Measurements from ENCODE around the gene CIB4.
"Not testable (repeated sequence)": the region's sequence is repeated elsewhere in the genome, so short reads cannot be mapped to it uniquely, and the experiment has no call there.

CIB4 gene

DNA sequence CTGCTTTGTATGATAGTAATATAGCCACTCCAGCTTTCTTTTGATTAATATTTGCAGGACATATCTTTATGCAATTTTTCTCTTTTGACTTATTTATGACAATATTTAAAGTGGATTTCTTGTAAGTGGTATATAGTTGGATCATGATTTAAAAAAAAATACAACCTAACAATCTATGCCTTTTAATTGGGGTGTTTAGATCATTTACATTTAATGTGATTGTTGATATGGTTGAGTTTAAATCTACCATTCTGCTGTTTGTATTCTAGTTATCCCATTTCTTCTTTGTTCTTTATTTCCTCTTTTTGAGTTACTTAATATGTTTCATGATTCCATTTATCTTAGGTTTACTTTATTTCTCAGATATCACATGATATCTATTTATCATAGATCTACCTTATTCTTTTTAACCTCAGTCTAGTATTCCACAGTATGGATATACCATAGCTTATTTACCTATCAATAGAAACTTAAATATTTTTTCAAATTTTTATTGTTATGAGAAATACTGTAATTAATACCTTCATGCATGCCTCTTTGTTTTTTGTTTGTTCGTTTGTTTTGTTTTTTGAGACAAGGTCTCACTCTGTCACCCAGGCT is 19.3 kb upstream of the CIB4 start:
- TF ChIP-seq, protein P1, sequence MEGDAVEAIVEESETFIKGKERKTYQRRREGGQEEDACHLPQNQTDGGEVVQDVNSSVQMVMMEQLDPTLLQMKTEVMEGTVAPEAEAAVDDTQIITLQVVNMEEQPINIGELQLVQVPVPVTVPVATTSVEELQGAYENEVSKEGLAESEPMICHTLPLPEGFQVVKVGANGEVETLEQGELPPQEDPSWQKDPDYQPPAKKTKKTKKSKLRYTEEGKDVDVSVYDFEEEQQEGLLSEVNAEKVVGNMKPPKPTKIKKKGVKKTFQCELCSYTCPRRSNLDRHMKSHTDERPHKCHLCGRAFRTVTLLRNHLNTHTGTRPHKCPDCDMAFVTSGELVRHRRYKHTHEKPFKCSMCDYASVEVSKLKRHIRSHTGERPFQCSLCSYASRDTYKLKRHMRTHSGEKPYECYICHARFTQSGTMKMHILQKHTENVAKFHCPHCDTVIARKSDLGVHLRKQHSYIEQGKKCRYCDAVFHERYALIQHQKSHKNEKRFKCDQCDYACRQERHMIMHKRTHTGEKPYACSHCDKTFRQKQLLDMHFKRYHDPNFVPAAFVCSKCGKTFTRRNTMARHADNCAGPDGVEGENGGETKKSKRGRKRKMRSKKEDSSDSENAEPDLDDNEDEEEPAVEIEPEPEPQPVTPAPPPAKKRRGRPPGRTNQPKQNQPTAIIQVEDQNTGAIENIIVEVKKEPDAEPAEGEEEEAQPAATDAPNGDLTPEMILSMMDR (IDR thresholded peaks at IDR 0.05; ENCODE audit: unreplicated experiment in 3 of 3) = no peak
- peaks cover 4% of the 10 kb centered on the region for H3K27me3 Mint-ChIP-seq (ENCODE audit: low read depth)
- no peak overlapping the region for H3K4me3 Mint-ChIP-seq
- H3K9me3 Mint-ChIP-seq = peaks cover 22% of the 10 kb centered on the region
- H3K4me1 Mint-ChIP-seq = no peaks in the 10 kb centered on the region
- no peaks in the 10 kb centered on the region for H3K36me3 Mint-ChIP-seq (ENCODE audit: low read depth)
- H3K27ac Mint-ChIP-seq = no peak overlapping the region

DNA sequence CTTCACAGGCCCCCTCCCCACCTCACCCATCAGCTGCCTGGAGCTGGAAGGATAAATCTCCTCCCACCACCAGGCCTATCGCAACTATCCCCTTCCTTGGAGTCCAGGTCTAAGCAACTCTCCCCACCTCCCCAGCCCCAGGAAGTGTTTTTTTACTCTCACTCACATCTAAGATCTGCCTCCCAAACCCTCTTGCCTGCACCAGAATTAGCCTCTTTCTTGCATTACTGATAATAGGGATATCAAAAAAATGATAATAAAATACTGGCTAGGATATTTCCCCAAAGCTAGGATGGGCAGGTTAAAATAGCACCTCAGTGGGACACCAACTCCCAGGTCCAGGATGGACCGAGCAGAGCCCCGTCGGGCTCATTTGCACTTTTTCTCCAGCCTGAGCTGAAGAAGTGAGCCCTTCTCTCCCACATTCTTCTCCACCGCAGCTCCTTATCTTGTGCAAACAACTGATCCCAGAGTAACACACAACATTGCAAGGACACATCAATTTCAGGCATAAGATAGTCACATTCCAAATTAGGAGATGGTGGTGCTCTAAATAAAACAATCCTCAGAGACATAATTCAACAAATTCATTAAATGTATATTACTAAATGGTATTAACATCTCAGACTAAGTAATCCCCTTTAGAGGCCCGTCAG is 17.7 kb upstream of the CIB4 start:
- H3K27me3 Mint-ChIP-seq (ENCODE audit: low read depth) = peaks cover 9% of the 10 kb centered on the region
- no peaks in the 10 kb centered on the region for H3K36me3 Mint-ChIP-seq (ENCODE audit: low read depth)
- peaks cover 17% of the 10 kb centered on the region for H3K9me3 Mint-ChIP-seq
- H3K27ac Mint-ChIP-seq = no peak overlapping the region
- H3K4me3 Mint-ChIP-seq = no peak overlapping the region
- H3K4me1 Mint-ChIP-seq = peaks cover 8% of the 10 kb centered on the region
- TF ChIP-seq, protein P1 (IDR thresholded peaks at IDR 0.05; ENCODE audit: unreplicated experiment in 3 of 3) = no peak

DNA sequence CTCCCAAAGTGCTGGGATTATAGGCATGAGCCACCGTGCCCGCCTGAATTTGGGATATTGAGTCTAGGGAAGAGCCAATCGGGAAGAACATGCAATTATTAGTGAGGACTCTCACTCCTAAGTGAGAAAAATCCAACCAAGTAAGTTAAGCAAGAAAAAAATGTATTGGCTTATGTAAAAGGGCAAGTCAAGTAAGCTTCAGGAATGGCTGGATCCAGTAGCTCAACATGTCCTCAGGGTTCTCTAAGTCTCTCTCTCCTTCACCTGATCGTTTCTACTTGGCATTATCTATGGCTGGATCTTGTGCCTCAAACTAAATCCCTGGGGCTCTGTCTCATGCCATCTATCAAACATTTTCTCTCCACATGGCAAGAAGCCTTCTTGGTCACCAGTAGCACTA is 16.1 kb upstream of the CIB4 start:
- peaks cover 17% of the 10 kb centered on the region for H3K9me3 Mint-ChIP-seq
- peaks cover 9% of the 10 kb centered on the region for H3K27me3 Mint-ChIP-seq (ENCODE audit: low read depth)
- TF ChIP-seq, protein P1 (IDR thresholded peaks at IDR 0.05; ENCODE audit: unreplicated experiment in 3 of 3) = no peak
- H3K4me1 Mint-ChIP-seq = peaks cover 13% of the 10 kb centered on the region
- H3K36me3 Mint-ChIP-seq (ENCODE audit: low read depth) = no peaks in the 10 kb centered on the region
- no peak overlapping the region for H3K4me3 Mint-ChIP-seq
- no peak overlapping the region for H3K27ac Mint-ChIP-seq

DNA sequence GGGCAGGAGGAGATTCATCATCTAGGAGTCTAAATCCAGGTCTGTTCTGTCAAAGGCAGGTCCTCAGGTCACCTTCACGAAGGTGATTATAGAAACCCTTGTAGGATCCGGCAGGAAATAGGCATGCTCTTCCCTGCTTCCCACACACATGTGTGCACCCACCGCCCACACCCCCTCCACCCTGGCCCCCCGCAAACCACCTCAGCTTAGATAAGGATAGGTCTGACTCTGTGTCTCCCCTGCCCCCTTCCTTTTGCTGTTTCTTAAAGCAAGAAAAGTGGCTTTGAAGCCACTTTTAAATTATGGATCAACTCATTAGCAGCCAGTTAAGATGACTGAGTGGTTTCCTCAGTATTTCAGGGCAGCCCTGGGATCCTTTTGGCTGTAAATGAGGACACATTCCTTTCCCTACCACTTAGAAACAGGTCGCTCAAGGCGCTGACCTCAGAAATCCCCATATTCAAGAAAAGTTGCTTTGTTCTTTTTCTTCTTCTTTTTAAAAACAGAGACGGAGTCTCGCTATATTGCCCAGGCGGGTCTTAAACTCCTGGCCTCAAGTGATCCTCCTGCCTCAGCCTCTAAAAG is 14.5 kb upstream of the CIB4 start:
- Mint-ChIP-seq H3K27me3 (ENCODE audit: low read depth) (peaks cover 6% of the 10 kb centered on the region), H3K4me3 (no peak overlapping the region), H3K36me3 (ENCODE audit: low read depth) (no peaks in the 10 kb centered on the region), H3K9me3 (peaks cover 10% of the 10 kb centered on the region), H3K27ac (no peak overlapping the region), H3K4me1 (peaks cover 27% of the 10 kb centered on the region)
- TF ChIP-seq, protein P1 (IDR thresholded peaks at IDR 0.05; ENCODE audit: unreplicated experiment in 3 of 3) = no peak

DNA sequence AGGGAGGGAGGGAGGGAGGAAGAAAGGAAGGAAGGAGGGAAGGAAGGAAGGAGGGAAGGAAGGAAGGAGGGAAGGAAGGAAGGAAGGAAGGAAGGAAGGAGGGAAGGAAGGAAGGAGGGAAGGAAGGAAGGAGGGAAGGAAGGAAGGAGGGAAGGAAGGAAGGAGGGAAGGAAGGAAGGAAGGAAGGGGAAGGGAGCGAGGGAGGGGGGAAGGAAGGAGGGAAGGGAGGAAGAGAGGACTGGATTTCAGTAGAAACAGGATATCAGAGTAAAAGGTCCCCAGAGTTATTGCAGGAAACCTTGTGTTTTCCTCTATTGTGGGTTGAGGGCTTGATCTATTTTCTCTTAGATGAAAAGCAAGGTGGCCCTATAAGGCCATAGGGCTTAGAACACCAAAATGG is 14.0 kb upstream of the CIB4 start:
- not testable (repeated sequence) for H3K36me3 Mint-ChIP-seq (ENCODE audit: low read depth); H3K27me3 Mint-ChIP-seq (ENCODE audit: low read depth); H3K27ac Mint-ChIP-seq; H3K4me3 Mint-ChIP-seq; H3K9me3 Mint-ChIP-seq
- peaks cover 33% of the 10 kb centered on the region for H3K4me1 Mint-ChIP-seq

DNA sequence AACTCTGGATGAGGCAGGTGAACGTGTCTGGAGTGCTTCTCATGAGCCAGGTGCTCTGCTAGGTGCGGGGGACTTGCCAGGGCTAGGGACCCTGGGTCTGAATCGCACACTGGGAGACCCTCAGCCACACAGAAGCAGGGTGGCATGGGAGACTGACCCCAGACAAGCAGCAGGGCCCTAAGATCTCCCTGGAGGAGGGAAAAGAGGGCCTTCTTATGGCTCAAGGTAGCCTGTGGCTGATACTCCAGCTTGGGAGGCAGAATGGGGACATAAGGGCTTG is 12.8 kb upstream of the CIB4 start:
- H3K36me3 Mint-ChIP-seq (ENCODE audit: low read depth) = no peaks in the 10 kb centered on the region

More for the DNA sequence above, 12.8 kb upstream of the CIB4 start:
- TF ChIP-seq, protein P1 (IDR thresholded peaks at IDR 0.05; ENCODE audit: unreplicated experiment in 3 of 3) = no peak
- peaks cover 5% of the 10 kb centered on the region for H3K27me3 Mint-ChIP-seq (ENCODE audit: low read depth)
- H3K4me3 Mint-ChIP-seq = no peak overlapping the region
- H3K9me3 Mint-ChIP-seq = no peaks in the 10 kb centered on the region
- peak overlapping the region in 2 of 3 experiments; percentile 53 to 72 for H3K27ac Mint-ChIP-seq
- peaks cover 37% of the 10 kb centered on the region for H3K4me1 Mint-ChIP-seq
